Measurements from ENCODE around the gene ADAM8. TPM values are rescaled to one million over a fixed set of nuclear protein-coding genes. Genes with fewer than 3 reads are reported as not detected.

The ADAM8 gene
- total and polyA plus RNA-seq, 8 donors = 1.9 to 45.3 (median 3.8) TPM

DNA sequence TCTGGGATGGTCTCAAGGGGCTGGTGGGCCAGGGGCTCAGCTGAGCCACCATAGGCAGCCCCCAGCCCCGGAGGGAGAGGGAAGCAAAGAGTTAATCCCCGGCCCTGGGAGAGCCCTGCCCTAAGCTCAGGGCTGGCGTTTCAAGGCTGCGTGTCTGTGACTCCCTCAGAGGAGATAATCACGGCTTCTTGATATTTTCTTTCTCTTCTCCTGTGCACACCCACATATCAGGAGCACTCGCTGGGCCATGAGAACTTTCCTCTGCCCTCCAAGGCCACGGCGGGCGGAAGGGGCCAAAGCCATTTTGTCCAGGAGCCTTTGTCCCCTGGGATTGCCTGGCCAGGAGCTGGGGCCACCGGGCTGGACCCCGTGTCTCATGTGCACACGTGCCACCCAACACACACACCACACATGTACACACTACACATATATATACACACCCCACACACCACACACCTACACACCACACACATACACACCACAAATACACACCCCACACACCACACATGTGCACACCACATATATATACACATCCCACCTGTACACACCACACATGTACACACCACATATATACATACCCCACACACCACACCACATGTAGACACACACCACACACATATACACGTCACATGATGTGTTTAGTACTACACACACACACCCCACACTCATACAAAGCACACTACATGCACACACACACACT, 22.1 kb downstream of the ADAM8 start:
- Histone ChIP-seq H3K4me1 (peaks cover 22 to 29% of the 10 kb centered on the region in 2 donors), H3K36me3 (no peaks in the 10 kb centered on the region), H3K4me3 (no peak overlapping the region), H3K9me3 (no peaks in the 10 kb centered on the region), H3K27ac (no peak overlapping the region), H3K27me3 (peaks cover 0 to 25% of the 10 kb centered on the region in 2 donors)
- DNase-seq = no peak
- ATAC-seq = no peak
- TF ChIP-seq, protein P1, sequence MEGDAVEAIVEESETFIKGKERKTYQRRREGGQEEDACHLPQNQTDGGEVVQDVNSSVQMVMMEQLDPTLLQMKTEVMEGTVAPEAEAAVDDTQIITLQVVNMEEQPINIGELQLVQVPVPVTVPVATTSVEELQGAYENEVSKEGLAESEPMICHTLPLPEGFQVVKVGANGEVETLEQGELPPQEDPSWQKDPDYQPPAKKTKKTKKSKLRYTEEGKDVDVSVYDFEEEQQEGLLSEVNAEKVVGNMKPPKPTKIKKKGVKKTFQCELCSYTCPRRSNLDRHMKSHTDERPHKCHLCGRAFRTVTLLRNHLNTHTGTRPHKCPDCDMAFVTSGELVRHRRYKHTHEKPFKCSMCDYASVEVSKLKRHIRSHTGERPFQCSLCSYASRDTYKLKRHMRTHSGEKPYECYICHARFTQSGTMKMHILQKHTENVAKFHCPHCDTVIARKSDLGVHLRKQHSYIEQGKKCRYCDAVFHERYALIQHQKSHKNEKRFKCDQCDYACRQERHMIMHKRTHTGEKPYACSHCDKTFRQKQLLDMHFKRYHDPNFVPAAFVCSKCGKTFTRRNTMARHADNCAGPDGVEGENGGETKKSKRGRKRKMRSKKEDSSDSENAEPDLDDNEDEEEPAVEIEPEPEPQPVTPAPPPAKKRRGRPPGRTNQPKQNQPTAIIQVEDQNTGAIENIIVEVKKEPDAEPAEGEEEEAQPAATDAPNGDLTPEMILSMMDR (IDR thresholded peaks at IDR 0.05) = no peak
- intact Hi-C loops (cut with DNase I) = no loop called here

- Histone ChIP-seq H3K4me1 (peaks cover 12 to 18% of the 10 kb centered on the region in 2 donors), H3K36me3 (no peaks in the 10 kb centered on the region), H3K9me3 (no peaks in the 10 kb centered on the region), H3K27me3 (peaks cover 0 to 36% of the 10 kb centered on the region in 2 donors), H3K27ac (no peak overlapping the region), H3K4me3 (no peak overlapping the region)
- intact Hi-C loops (cut with DNase I) = no loop called here
- DNase-seq = no peak
- TF ChIP-seq, protein P1 (IDR thresholded peaks at IDR 0.05) = no peak
- ATAC-seq = no peak
These were observed 23.2 kb downstream of the ADAM8 start for GRCh38 chr10:133253361-133253955.

DNA sequence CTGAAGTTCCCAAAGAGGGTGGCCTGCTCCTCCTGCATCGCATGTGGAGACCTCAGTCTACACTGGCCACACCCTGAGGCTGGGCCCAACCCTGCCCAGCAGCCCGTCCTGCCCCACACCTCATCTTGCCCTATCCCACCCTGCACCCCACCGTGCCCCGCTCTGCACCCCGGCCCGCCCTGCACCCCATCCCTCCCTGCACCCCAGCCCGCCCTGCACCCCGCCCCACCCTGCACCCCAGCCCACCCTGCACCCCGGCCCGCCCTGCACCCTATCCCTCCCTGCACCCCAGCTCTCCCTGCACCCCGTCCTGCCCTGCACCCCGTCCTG, 24.5 kb downstream of the ADAM8 start:
- Histone ChIP-seq H3K9me3 (no peaks in the 10 kb centered on the region), H3K27me3 (peaks cover 0 to 49% of the 10 kb centered on the region in 2 donors), H3K36me3 (no peaks in the 10 kb centered on the region), H3K4me3 (no peak overlapping the region), H3K4me1 (peaks cover 2 to 5% of the 10 kb centered on the region in 2 donors), H3K27ac (no peak overlapping the region)
- intact Hi-C loops (cut with DNase I) = no loop called here
- DNase-seq (no peak), ATAC-seq (no peak)
- TF ChIP-seq, protein P1 (IDR thresholded peaks at IDR 0.05) = no peak

DNA sequence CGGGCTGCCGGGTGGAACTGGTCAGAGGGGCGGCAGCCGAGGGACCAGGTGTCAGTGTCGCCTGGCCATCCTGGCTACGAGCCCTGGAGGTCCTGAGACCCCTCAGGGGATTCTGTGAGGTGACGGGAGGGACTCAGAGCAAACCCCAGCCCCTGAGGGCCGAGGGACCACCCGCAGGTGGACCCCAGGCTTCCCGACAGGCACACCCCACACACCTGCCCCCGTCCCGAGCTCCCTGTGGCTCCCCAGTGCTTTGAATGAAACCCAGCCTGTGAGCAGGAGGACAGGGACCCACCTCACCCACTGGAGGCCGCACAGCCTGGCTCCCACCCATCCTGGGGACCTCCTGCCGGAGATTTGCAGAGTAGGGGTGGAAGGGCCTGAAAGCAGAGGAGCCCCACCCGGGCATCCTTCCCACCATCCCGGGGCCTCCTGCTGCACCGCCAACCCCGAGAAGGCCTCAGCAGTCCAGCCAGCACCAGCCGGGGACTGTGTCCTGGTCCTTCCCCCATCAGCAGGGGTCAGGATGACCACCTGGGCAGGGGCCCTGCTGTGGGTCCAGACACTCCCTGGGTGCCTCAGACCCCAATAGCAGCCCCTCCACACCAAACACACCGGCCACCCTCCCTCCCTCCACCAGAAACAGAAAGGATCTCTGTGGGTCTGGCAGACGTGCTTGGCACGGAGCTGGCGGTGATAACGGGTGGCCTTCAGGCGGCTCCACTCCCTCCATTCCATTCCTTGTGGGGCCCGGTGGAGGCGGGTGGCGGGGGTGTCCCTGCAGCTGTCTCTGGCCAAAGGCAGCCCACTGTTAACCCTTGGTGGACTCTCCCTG, 25.1 kb downstream of the ADAM8 start:
- Histone ChIP-seq H3K36me3 (no peaks in the 10 kb centered on the region), H3K9me3 (no peaks in the 10 kb centered on the region), H3K27ac (no peak overlapping the region), H3K27me3 (peaks cover 0 to 55% of the 10 kb centered on the region in 2 donors), H3K4me3 (no peak overlapping the region), H3K4me1 (no peaks in the 10 kb centered on the region)
- TF ChIP-seq, protein P1 (IDR thresholded peaks at IDR 0.05) = no peak
- intact Hi-C loops (cut with DNase I) = no loop called here
- ATAC-seq (no peak), DNase-seq (no peak)
